Astrocyte of the cerebellum (primary cell): ENCODE measurements around the gene CAPN5.

Source experiments
- DNase-seq: peaks from one replicate; pipeline ENCODE4 v3.0.0-alpha.2; 2011; ENCODE audit warnings: low read depth
- H3K4me3 ChIP-seq: 2 replicates; pipeline ENCODE4 v1.5.1; 2011; ENCODE audit warnings: mild to moderate bottlenecking, low read depth, low read length, moderate library complexity
- in situ Hi-C: cut with HindIII; loops from 2 replicates; pipeline ENCODE4 v1.10.0; 2017; ENCODE audit warnings: low sequenced_read_pairs
- TF ChIP-seq, protein P1 (sequence below): IDR thresholded peaks from 2 replicates; pipeline ENCODE4 v1.5.1; 2012; ENCODE audit warnings: low read length, low read depth, moderate library complexity, mild to moderate bottlenecking; ENCODE audit errors: missing control alignments

The CAPN5 gene

DNA sequence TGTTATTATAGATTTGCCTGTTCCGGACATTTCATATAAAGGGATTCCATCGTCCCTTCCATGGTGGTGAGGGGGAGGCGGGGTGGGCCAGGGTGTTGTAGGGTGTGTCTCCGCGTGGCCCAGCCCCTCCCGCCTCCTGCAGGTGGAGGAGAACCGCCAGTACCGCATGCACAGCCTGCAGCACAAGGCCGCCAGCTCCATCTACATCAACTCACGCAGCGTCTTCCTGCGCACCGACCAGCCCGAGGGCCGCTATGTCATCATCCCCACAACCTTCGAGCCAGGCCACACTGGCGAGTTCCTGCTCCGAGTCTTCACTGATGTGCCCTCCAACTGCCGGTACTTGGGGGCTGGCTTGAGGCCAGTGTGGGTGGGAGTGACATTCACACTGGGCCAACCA lies 53.8 kb downstream of the CAPN5 start:
- in situ Hi-C loops, result loop anchor here (5.0 kb wide), 1 partner anchor 53 kb away; the partner anchor contains the start of gene CAPN5
- TF ChIP-seq, protein P1, sequence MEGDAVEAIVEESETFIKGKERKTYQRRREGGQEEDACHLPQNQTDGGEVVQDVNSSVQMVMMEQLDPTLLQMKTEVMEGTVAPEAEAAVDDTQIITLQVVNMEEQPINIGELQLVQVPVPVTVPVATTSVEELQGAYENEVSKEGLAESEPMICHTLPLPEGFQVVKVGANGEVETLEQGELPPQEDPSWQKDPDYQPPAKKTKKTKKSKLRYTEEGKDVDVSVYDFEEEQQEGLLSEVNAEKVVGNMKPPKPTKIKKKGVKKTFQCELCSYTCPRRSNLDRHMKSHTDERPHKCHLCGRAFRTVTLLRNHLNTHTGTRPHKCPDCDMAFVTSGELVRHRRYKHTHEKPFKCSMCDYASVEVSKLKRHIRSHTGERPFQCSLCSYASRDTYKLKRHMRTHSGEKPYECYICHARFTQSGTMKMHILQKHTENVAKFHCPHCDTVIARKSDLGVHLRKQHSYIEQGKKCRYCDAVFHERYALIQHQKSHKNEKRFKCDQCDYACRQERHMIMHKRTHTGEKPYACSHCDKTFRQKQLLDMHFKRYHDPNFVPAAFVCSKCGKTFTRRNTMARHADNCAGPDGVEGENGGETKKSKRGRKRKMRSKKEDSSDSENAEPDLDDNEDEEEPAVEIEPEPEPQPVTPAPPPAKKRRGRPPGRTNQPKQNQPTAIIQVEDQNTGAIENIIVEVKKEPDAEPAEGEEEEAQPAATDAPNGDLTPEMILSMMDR, result no peak
- DNase-seq, result no peak
- H3K4me3 ChIP-seq, result no peak overlapping the region

DNA sequence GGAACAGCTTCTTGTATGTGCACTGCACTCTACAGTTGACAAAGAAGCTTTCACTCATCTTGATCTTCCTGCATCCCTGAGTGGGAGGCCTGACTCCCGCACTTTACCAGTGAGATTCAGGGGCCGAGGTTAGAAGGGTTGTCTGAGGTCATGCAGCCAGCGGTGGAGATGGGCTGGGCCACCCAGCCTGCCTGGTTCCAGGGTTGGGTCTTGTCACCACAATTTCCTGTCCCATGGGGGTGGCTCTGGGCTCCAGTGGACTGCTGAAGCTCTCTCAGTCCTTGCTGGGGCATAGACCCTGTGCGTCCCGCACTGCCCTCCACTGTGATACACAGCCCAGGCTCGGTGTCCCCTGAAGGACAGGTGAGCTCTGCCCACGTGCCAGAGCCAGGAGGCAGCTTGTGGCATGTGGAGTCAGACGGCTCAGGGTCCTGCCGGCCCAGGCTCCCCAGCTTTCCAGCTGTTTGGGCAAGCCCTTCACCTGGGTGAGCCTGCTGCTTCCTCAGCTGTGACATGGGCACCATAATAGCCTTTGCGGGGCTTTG lies 54.4 kb downstream of the CAPN5 start:
- TF ChIP-seq, protein P1, result no peak
- in situ Hi-C loops, result loop anchor here (5.0 kb wide), 1 partner anchor 54 kb away; the partner anchor contains the start of gene CAPN5
- no peak overlapping the region for H3K4me3 ChIP-seq
- no peak for DNase-seq

DNA sequence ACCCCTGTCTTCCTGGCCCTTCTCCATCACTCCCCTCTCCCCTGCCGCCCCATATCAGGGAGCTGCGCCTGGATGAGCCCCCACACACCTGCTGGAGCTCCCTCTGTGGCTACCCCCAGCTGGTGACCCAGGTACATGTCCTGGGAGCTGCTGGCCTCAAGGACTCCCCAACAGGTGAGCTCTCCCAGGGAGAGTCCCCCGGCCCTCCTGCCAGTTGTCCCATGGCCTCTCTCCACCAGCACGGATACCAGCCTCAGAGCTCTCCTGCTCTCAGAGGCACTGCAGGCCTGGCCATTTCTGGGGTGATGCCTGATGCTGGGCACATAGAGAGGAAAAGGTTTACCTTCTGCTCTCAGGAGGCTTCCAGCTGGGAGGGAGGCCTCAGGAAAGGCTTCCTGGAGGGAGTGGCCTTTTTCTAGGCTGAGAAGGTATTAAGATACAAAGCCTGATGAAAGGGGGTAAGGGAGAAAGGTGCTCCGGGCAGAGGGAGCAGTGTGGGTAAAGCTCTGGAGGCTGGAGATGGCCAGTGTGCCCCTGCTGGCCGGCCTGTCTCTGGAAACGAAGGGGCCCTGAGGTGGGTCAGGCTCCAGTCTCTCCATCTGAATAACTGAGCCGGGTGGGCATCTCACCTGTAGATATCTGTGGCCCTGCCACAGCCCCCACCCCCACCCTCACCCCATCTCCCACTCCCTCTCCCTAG lies 55.3 kb downstream of the CAPN5 start:
- H3K4me3 ChIP-seq, result no peak overlapping the region
- TF ChIP-seq, protein P1, result no peak
- no peak for DNase-seq
- in situ Hi-C loops, result loop anchor here (5.0 kb wide), 1 partner anchor 55 kb away; the partner anchor contains the start of gene CAPN5

DNA sequence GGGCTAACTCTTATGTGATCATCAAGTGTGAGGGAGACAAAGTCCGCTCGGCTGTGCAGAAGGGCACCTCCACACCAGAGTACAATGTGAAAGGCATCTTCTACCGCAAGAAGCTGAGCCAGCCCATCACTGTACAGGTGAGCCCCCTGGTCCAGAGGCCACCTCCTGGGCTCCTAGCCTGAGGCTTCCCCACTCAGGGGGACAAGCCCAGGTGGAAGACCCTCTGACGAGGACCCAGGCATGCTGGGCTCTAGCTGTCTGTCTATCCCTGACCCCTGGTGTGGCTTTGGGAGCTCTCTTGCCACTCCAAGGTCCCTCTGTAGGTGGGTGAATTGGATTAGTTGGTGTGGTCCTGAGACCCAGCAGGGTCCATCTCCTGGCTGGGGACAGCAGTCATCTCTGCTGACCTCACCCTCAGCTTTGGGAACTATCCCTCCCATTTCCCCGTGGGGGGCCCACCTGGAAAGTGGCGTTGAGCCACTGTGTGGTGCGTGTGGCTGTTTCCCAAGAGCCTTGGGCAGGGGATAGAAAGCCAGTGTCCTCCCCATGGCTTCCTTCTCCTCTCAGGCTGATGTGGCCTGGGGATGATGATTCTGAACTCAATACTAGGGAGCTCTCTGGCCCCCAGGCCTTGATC lies 55.9 kb downstream of the CAPN5 start:
- TF ChIP-seq, protein P1, result no peak
- no peak overlapping the region for H3K4me3 ChIP-seq
- in situ Hi-C loops, result loop anchor here (5.0 kb wide), 1 partner anchor 55 kb away; the partner anchor contains the start of gene CAPN5
- DNase-seq, result no peak

DNA sequence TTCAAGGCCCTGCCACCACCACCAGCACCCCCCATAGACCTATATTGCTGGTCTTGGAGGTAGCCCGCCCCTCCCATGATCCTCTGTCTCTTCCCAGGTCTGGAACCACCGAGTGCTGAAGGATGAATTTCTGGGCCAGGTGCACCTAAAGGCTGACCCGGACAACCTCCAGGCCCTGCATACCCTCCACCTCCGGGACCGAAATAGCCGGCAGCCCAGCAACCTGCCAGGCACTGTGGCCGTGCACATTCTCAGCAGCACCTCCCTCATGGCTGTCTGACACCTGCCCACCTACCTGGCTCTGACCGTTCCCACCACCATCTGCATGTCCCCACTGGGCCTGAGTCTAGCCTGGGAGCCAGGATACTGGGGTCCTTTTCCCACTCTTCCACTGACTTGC lies 56.8 kb downstream of the CAPN5 start:
- H3K4me3 ChIP-seq, result no peak overlapping the region
- in situ Hi-C loops, result loop anchor here (5.0 kb wide), 1 partner anchor 56 kb away; the partner anchor contains the start of gene CAPN5
- DNase-seq, result no peak
- TF ChIP-seq, protein P1, result no peak

DNA sequence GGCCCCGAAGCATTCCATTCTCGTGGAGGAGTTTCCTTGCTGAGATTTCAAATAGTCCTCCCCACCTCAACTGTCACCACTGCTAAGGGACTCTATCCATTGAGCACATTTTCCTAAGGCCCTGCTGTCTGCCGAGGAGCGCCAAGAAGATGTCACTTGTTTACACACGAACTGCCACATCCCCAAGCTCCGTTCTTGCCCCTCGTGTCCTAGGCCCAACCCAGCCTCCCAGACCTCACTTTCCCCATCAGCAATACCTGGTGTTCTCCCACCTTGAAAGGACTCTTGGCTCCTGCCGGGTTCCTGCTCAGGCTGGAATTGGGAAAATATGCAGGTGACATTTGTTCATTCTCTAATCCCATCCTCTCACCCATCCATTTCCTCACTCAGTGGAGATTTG lies 57.3 kb downstream of the CAPN5 start:
- TF ChIP-seq, protein P1, result no peak
- in situ Hi-C loops, result loop anchor here (5.0 kb wide), 1 partner anchor 57 kb away; the partner anchor contains the start of gene CAPN5
- no peak for DNase-seq
- no peak overlapping the region for H3K4me3 ChIP-seq
